Common myeloid progenitor, CD34-positive (primary cell): Measurements from ENCODE around the gene TRAPPC2B. TPM values are rescaled to one million over a fixed set of nuclear protein-coding genes. Genes with fewer than 3 reads are reported as not detected.
A peak's percentile ranks its signal among the peaks of the same experiment; 100 is the strongest.

Experiments used
- CTCF ChIA-PET: fragments of 350-600 bp; sonication (Branson Sonifier 250); formaldehyde crosslinking; loops from one replicate; lab custom pipeline; 2021; ENCODE audit warnings: antibody characterized with exemption; lab: Charles Lee
- POLR2A ChIA-PET: fragments of 350-600 bp; sonication (Branson Sonifier 250); formaldehyde crosslinking; loops from one replicate; lab custom pipeline; 2021; ENCODE audit warnings: antibody characterized with exemption; lab: Charles Lee
- DNase-seq, 3 donors: peaks; one replicate each; pipeline versions ENCODE4 v3.0.0 to v3.0.0-alpha.2; 2013
- H3K27ac ChIP-seq, 2 experiments: 1 replicate in 1 of 2; 2 replicates in 1 of 2; pipeline ENCODE4 v1.7.0; 2013; ENCODE audit warnings: inconsistent platforms in 2 of 2, low read length in 2 of 2, mild to moderate bottlenecking in 2 of 2, low read depth in 1 of 2, moderate library complexity in 1 of 2; ENCODE audit not compliant: severe bottlenecking in 2 of 2, insufficient read depth in 1 of 2, poor library complexity in 1 of 2
- H3K27me3 ChIP-seq, 5 experiments: replicated peaks in 2 of 5; 1 replicate in 3 of 5; 2 replicates in 2 of 5; pipeline versions ENCODE4 v1.6.1 to v1.7.0; 2013; ENCODE audit warnings: low read length in 4 of 5, mild to moderate bottlenecking in 2 of 5, moderate library complexity in 2 of 5, inconsistent platforms in 1 of 5; ENCODE audit not compliant: insufficient read depth in 5 of 5, control insufficient read depth in 4 of 5
- H3K36me3 ChIP-seq, 4 experiments: 1 replicate in 2 of 4; 2 replicates in 2 of 4; pipeline versions ENCODE4 v1.6.1 to v1.7.0; 2013; ENCODE audit warnings: low read length in 3 of 4, control low read depth in 1 of 4, mild to moderate bottlenecking in 1 of 4; ENCODE audit not compliant: control insufficient read depth in 4 of 4, insufficient read depth in 4 of 4
- H3K4me1 ChIP-seq, 4 experiments: 1 replicate in 3 of 4; 2 replicates in 1 of 4; pipeline versions ENCODE4 v1.6.1 to v1.7.1; 2013; ENCODE audit warnings: low read length in 3 of 4, mild to moderate bottlenecking in 3 of 4, control low read depth in 1 of 4, inconsistent platforms in 1 of 4, moderate library complexity in 1 of 4; ENCODE audit not compliant: control insufficient read depth in 4 of 4, insufficient read depth in 4 of 4; ENCODE audit errors: control extremely low read depth in 1 of 4
- H3K4me3 ChIP-seq, 7 experiments: 1 replicate in 4 of 7; 2 replicates in 3 of 7; pipeline versions ENCODE4 v1.5.1 to v1.7.0; 2013; ENCODE audit warnings: mild to moderate bottlenecking in 7 of 7, low read length in 6 of 7, moderate library complexity in 6 of 7, inconsistent platforms in 2 of 7, low read depth in 2 of 7, control low read depth in 1 of 7; ENCODE audit not compliant: insufficient read depth in 4 of 7, control insufficient read depth in 1 of 7; ENCODE audit errors: extremely low read depth in 1 of 7
- H3K9me3 ChIP-seq, 5 experiments: 1 replicate in 4 of 5; 2 replicates in 1 of 5; pipeline versions ENCODE4 v1.6.1 to v1.7.1; 2013; ENCODE audit warnings: low read length in 4 of 5, mild to moderate bottlenecking in 2 of 5, inconsistent platforms in 1 of 5, low read depth in 1 of 5, moderate library complexity in 1 of 5; ENCODE audit not compliant: control insufficient read depth in 4 of 5, insufficient read depth in 2 of 5; ENCODE audit errors: control extremely low read depth in 1 of 5
- whole genome bisulfite sequencing: methylation state at CpG from one replicate; pipeline ENCODE4 v1.1.5; 2013; ENCODE audit not compliant: insufficient coverage; 5-methylcytosine and 5-hydroxymethylcytosine counted together
- polyA plus RNA-seq: library from polyadenylated mRNA; unstranded; fragments of 120-200 nt; gene quantifications from one replicate; pipeline ENCODE4 v1.2.1, GENCODE V29; 2013

TRAPPC2B gene
- 19.0 TPM for polyA plus RNA-seq

- ChIA-PET POLR2A (no interaction called here), CTCF (no interaction called here)
- Histone ChIP-seq H3K4me1 (peaks cover 3 to 16% (median 8%) of the 10 kb centered on the region in 4 experiments), H3K9me3 (peaks cover 0 to 7% (median 3%) of the 10 kb centered on the region in 5 experiments), H3K4me3 (peak within 1 kb of the TSS; percentile 57 to 93 (median 85)), H3K36me3 (peaks cover 0 to 11% (median 8%) of the 10 kb centered on the region in 4 experiments), H3K27ac (peak within 1 kb of the TSS; percentile 78 to 93), H3K27me3 (no peaks in the 10 kb centered on the region)
- peak; percentile 100 for DNase-seq
- WGBS = 2% methylated on average over 47 of the region's 47 CpGs
Observed at GRCh38 chr19:57362997-57363687, at the start of gene TRAPPC2B, which contains the start of gene ZNF547. TSS of gene TRAPPC2B (plus strand) at chr19:57363551. CDS start at chr19:57364834, 1,283 bp downstream. TSS of gene ZNF547 (plus strand) at chr19:57363551. CDS start at chr19:57368556, 5,005 bp downstream.

- Histone ChIP-seq H3K4me3 (no peak overlapping the region), H3K36me3 (no peaks in the 10 kb centered on the region), H3K27ac (no peak overlapping the region), H3K9me3 (peaks cover 0 to 7% (median 2%) of the 10 kb centered on the region in 5 experiments), H3K27me3 (peaks cover 1 to 47% (median 25%) of the 10 kb centered on the region in 5 experiments), H3K4me1 (no peaks in the 10 kb centered on the region)
- 100% methylated on average over 2 of the region's 4 CpGs for WGBS
- ChIA-PET CTCF (no interaction called here), POLR2A (no interaction called here)
- no peak for DNase-seq
Observed at GRCh38 chr19:57314146-57314545, 49.2 kb upstream of the TRAPPC2B start.

GRCh38 chr19:57317503-57317902, 45.8 kb upstream of the TRAPPC2B start:
- H3K9me3 ChIP-seq = peaks cover 0 to 7% (median 2%) of the 10 kb centered on the region in 5 experiments
- H3K27ac ChIP-seq = no peak overlapping the region
- peaks cover 7 to 21% (median 19%) of the 10 kb centered on the region in 4 experiments for H3K4me1 ChIP-seq
- peaks cover 1 to 41% (median 23%) of the 10 kb centered on the region in 5 experiments for H3K27me3 ChIP-seq
- no peaks in the 10 kb centered on the region for H3K36me3 ChIP-seq
- WGBS = 25% methylated on average over 15 of the region's 29 CpGs
- ChIA-PET CTCF (no interaction called here), POLR2A (no interaction called here)
- no peak overlapping the region for H3K4me3 ChIP-seq
- no peak for DNase-seq

DNA sequence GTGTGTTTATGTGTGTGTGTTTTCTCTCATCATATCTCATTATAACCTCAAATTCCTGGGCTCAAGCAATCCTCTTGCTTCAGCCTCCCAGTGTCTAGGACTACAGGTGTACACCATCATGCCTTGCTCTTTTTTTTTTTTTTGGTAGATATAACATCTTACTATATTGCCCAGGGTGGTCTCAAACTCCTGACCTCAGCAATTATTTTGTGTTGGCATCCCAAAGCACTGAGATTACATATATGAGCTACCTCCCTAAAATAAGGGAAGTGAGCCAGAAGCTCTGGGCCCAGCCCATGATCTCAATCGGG, 43.5 kb upstream of the TRAPPC2B start:
- H3K4me1 ChIP-seq = peaks cover 7 to 21% (median 19%) of the 10 kb centered on the region in 4 experiments
- H3K4me3 ChIP-seq = peak overlapping the region; percentile 75 to 87 (median 82)
- peaks cover 0 to 36% (median 22%) of the 10 kb centered on the region in 5 experiments for H3K27me3 ChIP-seq
- H3K9me3 ChIP-seq = peaks cover 2 to 14% (median 4%) of the 10 kb centered on the region in 5 experiments
- WGBS = 0% methylated on average over 1 of the region's 1 CpG
- H3K36me3 ChIP-seq = peaks cover 6 to 16% (median 15%) of the 10 kb centered on the region in 4 experiments
- peak overlapping the region; percentile 86 to 97 for H3K27ac ChIP-seq
- CTCF ChIA-PET = no interaction called here
- DNase-seq = peak in 1 of 3 donors; percentile 2
- POLR2A ChIA-PET = interaction anchor here (0.7 kb wide), 1 partner anchor 129 kb away, joined by 4 read pairs; the partner anchor contains the start of gene ZNF264

GRCh38 chr19:57320180-57321084, 42.9 kb upstream of the TRAPPC2B start, which contains the start of gene ZNF543:
TSS of gene ZNF543 (plus strand) at chr19:57320472. CDS start at chr19:57320854, 382 bp downstream.
- peak; percentile 96 to 98 (median 97) for DNase-seq
- CTCF ChIA-PET = no interaction called here

DNA sequence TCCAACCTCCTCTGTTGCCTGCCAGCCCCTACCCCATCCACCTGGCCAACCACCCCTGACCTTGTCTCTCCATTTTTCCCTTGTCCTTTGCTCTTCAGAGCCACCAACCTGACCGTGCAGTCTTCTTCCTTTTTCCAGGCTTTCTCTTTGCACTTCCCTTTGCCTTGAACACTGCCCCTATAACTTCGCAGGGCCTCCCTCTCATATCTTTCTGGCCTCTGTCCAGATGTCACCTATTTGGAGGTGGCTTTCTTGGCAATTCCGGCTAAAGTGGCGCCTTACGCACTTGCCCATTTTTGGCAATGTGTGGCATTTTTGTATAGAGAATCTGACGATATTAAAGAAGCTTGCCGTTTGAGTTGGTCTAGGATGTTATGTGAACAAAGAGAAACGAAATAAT, 42.2 kb upstream of the TRAPPC2B start:
- POLR2A ChIA-PET = no interaction called here
- Histone ChIP-seq H3K27ac (peak overlapping the region in 1 of 2 experiments; percentile 97), H3K27me3 (peaks cover 0 to 28% (median 9%) of the 10 kb centered on the region in 5 experiments), H3K4me1 (peaks cover 7 to 21% (median 19%) of the 10 kb centered on the region in 4 experiments), H3K36me3 (peaks cover 10 to 29% (median 24%) of the 10 kb centered on the region in 4 experiments), H3K9me3 (peaks cover 3 to 20% (median 6%) of the 10 kb centered on the region in 5 experiments), H3K4me3 (peak overlapping the region; percentile 75 to 87 (median 82))
- CTCF ChIA-PET = interaction anchor here (1.2 kb wide), 1 partner anchor 34 kb away, joined by 4 read pairs; no protein-coding TSS in a partner anchor
- 44% methylated on average over 4 of the region's 8 CpGs for WGBS
- DNase-seq = no peak

More at GRCh38 chr19:57320180-57321084, 42.9 kb upstream of the TRAPPC2B start, which contains the start of gene ZNF543:
- POLR2A ChIA-PET = interaction anchor here (0.7 kb wide), 1 partner anchor 129 kb away, joined by 4 read pairs; the partner anchor contains the start of gene ZNF264
- peaks cover 0 to 34% (median 16%) of the 10 kb centered on the region in 5 experiments for H3K27me3 ChIP-seq
- peak within 1 kb of the TSS; percentile 75 to 87 (median 82) for H3K4me3 ChIP-seq
- peak within 1 kb of the TSS; percentile 86 to 97 for H3K27ac ChIP-seq
- peaks cover 2 to 15% (median 5%) of the 10 kb centered on the region in 5 experiments for H3K9me3 ChIP-seq
- peaks cover 7 to 21% (median 19%) of the 10 kb centered on the region in 4 experiments for H3K4me1 ChIP-seq
- WGBS = under 1% methylated on average over 71 of the region's 71 CpGs
- H3K36me3 ChIP-seq = peaks cover 10 to 22% (median 21%) of the 10 kb centered on the region in 4 experiments
